GM18873 (cell line): ENCODE results near the gene TTR.

Experiments used
- ATAC-seq: cut with Tn5 transposase; IDR thresholded peaks from one replicate; pipeline ENCODE4 v1.9.1; 2021; ENCODE audit warnings: mild to moderate bottlenecking, moderate library complexity, moderate number of reproducible peaks; ENCODE audit not compliant: unreplicated experiment, low FRiP score

The TTR gene

DNA sequence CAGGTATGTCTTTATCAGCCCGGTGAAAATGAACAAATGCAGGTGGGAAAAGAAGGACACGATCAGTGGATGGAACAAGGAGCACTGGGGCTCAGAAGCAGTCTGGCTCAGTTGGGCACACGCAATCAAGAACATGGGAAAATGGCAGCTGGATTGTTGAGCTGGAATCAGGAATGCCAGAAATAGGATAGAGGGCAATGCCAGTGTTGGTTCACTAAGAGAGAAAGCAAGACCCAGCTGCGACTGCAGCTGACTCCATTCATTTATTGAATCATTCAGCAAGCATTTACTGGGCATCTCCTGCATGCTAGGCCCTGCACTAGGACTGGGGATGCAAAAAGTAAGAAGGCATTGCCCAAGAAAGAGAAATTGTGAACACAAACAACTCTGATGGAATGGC is 13.6 kb upstream of the TTR start:
- ATAC-seq = no peak

DNA sequence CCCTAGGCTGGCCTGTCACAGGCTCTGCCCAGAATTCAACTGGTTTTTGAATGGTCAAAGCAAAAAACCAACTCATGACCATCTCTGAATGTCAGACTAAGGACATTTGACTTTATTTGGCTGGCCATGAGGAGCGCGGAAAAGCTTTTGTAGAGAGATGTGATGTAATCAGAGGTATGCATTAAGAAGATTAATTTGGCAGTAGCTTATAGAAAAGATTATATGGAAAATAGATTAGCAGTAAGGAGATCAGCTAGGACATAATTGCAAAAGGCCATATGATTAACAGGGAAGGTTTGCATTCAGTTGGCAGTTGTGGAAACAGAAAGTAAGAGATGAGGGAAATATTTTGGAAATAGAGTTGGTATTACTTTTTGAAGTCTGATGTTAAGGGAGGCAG is 12.3 kb upstream of the TTR start:
- no peak for ATAC-seq

DNA sequence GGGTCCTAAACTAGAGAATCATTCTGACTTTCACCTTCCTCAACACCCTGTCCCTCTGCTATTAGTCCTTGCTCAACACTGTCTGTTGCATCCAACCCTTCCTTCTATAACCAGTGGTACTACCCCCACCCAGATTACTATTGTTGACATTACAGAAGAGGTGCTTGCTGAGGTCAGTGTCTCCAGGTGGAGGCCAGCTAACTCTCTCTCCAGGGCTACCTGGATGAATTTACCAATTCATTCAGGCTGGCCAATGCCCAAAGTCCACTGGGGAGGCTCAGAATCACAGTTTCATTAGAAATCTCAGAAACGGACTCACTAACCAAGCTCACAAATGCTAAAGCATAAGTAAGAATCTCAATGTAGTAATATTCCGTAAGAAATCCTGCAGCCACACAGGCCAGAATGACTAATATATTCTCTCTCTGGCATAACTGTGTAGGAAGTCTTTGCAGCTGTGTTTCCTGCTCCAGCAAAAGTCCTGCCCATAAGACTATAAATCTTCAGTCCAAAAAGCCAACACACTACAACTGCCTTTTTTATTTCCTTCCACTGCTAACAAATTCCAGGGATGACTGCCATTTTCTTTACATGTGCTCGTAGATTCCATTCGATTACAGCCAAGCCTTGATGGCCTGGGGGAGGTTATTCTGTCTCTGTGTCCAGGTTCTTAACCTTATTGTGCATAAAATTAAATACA is 10.0 kb upstream of the TTR start:
- no peak for ATAC-seq

GRCh38 chr18:31583185-31583854 is 8.4 kb upstream of the TTR start:
- no peak for ATAC-seq

DNA sequence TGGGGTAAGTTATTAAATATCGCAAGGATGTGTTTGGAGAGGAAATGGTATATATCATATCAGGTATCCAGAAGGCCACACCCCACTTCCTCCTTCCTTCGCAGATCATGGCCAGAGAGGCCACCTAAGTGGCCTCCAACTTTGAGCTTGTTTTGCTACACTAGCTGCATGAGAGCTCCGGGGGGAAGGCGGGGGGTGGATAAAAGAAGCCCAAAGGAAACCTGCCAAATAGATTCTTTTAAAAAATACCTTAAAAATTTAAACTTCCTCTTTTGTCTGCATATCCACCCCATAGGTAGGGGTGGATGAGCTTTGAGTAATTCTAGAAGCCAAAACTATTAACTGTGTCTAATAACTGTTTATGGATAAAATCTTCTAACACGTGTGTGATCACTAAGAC is 5.7 kb upstream of the TTR start:
- ATAC-seq = no peak

GRCh38 chr18:31586616-31587015 is 5.1 kb upstream of the TTR start:
- ATAC-seq = no peak

GRCh38 chr18:31587529-31587928 is 4.1 kb upstream of the TTR start:
- no peak for ATAC-seq

GRCh38 chr18:31590570-31590969 is 1.1 kb upstream of the TTR start:
- ATAC-seq = no peak

- no peak for ATAC-seq
These were observed 564 bp upstream of the TTR start for GRCh38 chr18:31591113-31591512.

DNA sequence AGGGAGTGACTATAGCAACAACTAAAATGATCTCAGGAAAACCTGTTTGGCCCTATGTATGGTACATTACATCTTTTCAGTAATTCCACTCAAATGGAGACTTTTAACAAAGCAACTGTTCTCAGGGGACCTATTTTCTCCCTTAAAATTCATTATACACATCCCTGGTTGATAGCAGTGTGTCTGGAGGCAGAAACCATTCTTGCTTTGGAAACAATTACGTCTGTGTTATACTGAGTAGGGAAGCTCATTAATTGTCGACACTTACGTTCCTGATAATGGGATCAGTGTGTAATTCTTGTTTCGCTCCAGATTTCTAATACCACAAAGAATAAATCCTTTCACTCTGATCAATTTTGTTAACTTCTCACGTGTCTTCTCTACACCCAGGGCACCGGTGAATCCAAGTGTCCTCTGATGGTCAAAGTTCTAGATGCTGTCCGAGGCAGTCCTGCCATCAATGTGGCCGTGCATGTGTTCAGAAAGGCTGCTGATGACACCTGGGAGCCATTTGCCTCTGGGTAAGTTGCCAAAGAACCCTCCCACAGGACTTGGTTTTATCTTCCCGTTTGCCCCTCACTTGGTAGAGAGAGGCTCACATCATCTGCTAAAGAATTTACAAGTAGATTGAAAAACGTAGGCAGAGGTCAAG is 955 bp downstream of the TTR start:
- ATAC-seq = no peak

- ATAC-seq = no peak
These were observed 3.6 kb downstream of the TTR start for GRCh38 chr18:31595121-31595771.

DNA sequence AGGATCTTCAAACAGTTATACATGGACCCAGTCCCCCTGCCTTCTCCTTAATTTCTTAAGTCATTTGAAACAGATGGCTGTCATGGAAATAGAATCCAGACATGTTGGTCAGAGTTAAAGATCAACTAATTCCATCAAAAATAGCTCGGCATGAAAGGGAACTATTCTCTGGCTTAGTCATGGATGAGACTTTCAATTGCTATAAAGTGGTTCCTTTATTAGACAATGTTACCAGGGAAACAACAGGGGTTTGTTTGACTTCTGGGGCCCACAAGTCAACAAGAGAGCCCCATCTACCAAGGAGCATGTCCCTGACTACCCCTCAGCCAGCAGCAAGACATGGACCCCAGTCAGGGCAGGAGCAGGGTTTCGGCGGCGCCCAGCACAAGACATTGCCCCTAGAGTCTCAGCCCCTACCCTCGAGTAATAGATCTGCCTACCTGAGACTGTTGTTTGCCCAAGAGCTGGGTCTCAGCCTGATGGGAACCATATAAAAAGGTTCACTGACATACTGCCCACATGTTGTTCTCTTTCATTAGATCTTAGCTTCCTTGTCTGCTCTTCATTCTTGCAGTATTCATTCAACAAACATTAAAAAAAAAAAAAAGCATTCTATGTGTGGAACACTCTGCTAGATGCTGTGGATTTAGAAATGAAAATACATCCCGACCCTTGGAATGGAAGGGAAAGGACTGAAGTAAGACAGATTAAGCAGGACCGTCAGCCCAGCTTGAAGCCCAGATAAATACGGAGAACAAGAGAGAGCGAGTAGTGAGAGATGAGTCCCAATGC is 4.6 kb downstream of the TTR start:
- ATAC-seq = no peak

DNA sequence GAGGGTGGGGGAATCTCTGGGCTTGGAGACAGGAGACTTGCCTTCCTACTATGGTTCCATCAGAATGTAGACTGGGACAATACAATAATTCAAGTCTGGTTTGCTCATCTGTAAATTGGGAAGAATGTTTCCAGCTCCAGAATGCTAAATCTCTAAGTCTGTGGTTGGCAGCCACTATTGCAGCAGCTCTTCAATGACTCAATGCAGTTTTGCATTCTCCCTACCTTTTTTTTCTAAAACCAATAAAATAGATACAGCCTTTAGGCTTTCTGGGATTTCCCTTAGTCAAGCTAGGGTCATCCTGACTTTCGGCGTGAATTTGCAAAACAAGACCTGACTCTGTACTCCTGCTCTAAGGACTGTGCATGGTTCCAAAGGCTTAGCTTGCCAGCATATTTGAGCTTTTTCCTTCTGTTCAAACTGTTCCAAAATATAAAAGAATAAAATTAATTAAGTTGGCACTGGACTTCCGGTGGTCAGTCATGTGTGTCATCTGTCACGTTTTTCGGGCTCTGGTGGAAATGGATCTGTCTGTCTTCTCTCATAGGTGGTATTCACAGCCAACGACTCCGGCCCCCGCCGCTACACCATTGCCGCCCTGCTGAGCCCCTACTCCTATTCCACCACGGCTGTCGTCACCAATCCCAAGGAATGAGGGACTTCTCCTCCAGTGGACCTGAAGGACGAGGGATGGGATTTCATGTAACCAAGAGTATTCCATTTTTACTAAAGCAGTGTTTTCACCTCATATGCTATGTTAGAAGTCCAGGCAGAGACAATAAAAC is 6.5 kb downstream of the TTR start:
- ATAC-seq = no peak

DNA sequence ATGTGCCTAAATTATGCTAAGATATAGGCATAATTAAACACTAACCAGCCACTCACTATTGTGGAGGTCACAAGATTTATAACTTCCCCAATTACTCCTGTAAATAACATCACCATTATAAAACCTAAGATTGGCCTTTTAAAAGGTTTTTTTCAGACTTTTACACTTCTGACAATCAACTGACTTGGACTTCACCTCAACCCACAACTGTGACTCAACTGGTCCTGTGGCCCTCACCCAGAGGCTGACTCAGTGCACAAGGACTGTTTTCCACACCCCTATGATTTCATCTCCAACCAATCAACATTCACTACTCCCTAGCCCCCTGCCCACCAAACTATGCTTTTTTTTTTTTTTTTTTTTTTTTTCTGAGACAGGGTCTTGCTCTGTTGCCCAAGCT is 11.6 kb downstream of the TTR start:
- ATAC-seq = no peak

DNA sequence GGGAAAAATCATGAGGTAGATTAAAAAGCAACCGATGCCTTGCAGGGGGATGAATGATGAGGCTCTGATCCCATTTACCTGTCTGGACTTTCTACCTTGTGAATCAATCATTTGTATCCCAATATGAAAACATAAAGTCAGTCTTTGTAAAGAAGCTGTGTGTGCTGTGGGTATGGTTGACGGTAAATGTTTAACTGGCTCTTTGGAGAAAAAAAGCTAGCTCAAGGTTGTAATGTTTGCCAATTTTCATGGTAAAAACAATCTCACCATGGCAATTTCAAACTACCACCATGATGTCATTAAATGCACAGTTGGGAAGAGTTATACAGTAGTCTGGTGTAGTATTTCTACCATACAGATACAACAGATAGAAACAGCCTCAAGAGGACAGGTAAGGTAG is 14.6 kb downstream of the TTR start:
- ATAC-seq = no peak

DNA sequence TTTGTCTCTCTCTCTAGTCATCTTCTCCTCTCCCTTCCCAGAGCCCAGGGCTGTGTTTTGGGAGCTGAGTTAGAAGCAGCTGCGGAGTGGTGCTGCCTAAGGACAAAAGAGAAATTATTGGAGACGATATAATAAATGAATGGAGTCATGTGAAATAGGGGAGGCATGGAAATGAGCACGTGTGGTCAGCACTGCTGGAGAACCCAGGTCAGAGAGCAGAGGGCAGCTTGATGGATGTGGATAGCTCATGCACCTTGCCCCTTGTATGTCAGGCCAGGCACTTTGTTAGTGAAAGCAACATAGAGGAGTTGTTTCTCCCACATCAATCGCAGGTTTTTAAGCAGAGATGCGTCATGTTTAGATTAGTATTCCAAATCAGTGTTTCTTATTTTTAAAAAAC is 15.7 kb downstream of the TTR start:
- ATAC-seq = no peak

DNA sequence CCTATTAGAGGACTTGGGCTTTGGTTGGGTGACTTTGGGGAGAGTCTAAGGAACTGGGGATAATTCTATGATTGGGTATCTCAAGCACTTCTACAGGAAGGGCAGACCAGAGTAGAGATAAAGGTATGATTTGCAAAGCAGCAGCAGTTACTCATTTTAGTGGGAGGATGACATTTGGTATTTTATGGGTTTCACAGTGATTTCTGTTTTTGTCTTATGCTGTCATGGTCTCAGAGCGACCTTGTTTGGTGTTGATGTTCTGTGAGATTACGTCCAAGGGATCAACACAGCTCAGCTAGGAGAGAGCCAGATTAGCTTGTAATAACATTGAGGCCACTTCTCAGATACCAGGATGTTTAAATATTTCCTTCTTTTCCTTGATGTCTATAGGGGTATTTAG is 18.2 kb downstream of the TTR start:
- ATAC-seq = no peak

GRCh38 chr18:31610286-31611205 is 18.9 kb downstream of the TTR start:
- ATAC-seq = no peak

- no peak for ATAC-seq
These were observed 19.8 kb downstream of the TTR start for GRCh38 chr18:31611511-31611910.
